T-cell (primary cell): ENCODE results near the gene SACM1L. TPM values are rescaled to one million over a fixed set of nuclear protein-coding genes. Genes with fewer than 3 reads are reported as not detected.
"Not testable (repeated sequence)": the region's sequence is repeated elsewhere in the genome, so short reads cannot be mapped to it uniquely, and the experiment has no call there.

Source experiments
- ATAC-seq, 4 experiments: fragments of 200-7000 bp in 3 of 4; fragments of 150-1000 bp in 1 of 4; cut with Tn5 transposase; replicated peaks in 1 of 4; 1 replicate in 3 of 4; 2 replicates in 1 of 4; pipeline ENCODE4 v1.10.0; 2021; ENCODE audit warnings: moderate library complexity in 3 of 4, mild to moderate bottlenecking in 2 of 4, moderate number of reproducible peaks in 1 of 4
- CTCF ChIA-PET, 2 donors: fragments of 300-600 bp; sonication (Branson Sonifier 250); formaldehyde crosslinking; loops; one replicate each; lab custom pipeline; 2022; ENCODE audit warnings: antibody characterized with exemption in 2 of 2; lab: Charles Lee
- POLR2A ChIA-PET, 2 donors: fragments of 300-600 bp; sonication (Branson Sonifier 250); formaldehyde crosslinking; loops; one replicate each; lab custom pipeline; 2022; ENCODE audit warnings: antibody characterized with exemption in 2 of 2; lab: Charles Lee
- DNase-seq, 35 experiments: peaks; one replicate each; pipeline versions ENCODE4 v3.0.0 to v3.0.0-alpha.2; 2013 to 2023
- H3K27ac ChIP-seq: one replicate; pipeline ENCODE4 v1.5.1; 2013; ENCODE audit warnings: low read length
- H3K27me3 ChIP-seq, 2 experiments: replicated peaks in 1 of 2; 1 replicate in 1 of 2; 2 replicates in 1 of 2; pipeline versions ENCODE4 v1.6.1 to v1.7.0; 2013; ENCODE audit warnings: low read length in 1 of 2, mixed read lengths in 1 of 2; ENCODE audit not compliant: control insufficient read depth in 2 of 2, insufficient read depth in 2 of 2; ENCODE audit errors: extremely low read depth in 1 of 2
- H3K36me3 ChIP-seq, 2 donors: 1 replicate in 1 of 2; 2 replicates in 1 of 2; pipeline versions ENCODE4 v1.6.1 to v1.7.0; 2013; ENCODE audit warnings: low read length in 1 of 2; ENCODE audit not compliant: control insufficient read depth in 2 of 2, insufficient read depth in 1 of 2; ENCODE audit errors: extremely low read depth in 1 of 2
- H3K4me1 ChIP-seq, 2 experiments: 1 replicate in 1 of 2; 2 replicates in 1 of 2; pipeline versions ENCODE4 v1.6.1 to v1.7.0; 2013; ENCODE audit warnings: low read length in 2 of 2, mixed read lengths in 1 of 2; ENCODE audit not compliant: insufficient read depth in 2 of 2, control insufficient read depth in 1 of 2; ENCODE audit errors: extremely low read depth in 1 of 2
- H3K4me3 ChIP-seq, 2 donors: 1 replicate in 1 of 2; 2 replicates in 1 of 2; pipeline versions ENCODE4 v1.5.1 to v1.7.0; 2013; ENCODE audit warnings: mild to moderate bottlenecking in 2 of 2, low read length in 1 of 2, moderate library complexity in 1 of 2; ENCODE audit not compliant: control insufficient read depth in 1 of 2; ENCODE audit errors: extremely low read depth in 1 of 2
- H3K9me3 ChIP-seq: 2 replicates; pipeline ENCODE4 v1.7.0; 2013
- H3K27ac Mint-ChIP-seq, 2 donors: one replicate each; pipeline ENCODE4 v1.8.0; 2020 to 2021; ENCODE audit warnings: mild to moderate bottlenecking in 2 of 2, mixed read lengths in 2 of 2
- H3K27me3 Mint-ChIP-seq, 2 donors: one replicate each; pipeline ENCODE4 v1.8.0; 2021 to 2022; ENCODE audit warnings: mixed read lengths in 2 of 2
- H3K36me3 Mint-ChIP-seq: one replicate; pipeline ENCODE4 v1.8.0; 2021; ENCODE audit warnings: mixed read lengths
- H3K4me1 Mint-ChIP-seq, 3 donors: one replicate each; pipeline ENCODE4 v1.8.0; 2020 to 2022; ENCODE audit warnings: mixed read lengths in 3 of 3, mild to moderate bottlenecking in 1 of 3
- H3K4me3 Mint-ChIP-seq, 3 donors: one replicate each; pipeline ENCODE4 v1.8.0; 2020 to 2022; ENCODE audit warnings: mild to moderate bottlenecking in 3 of 3, mixed read lengths in 3 of 3, moderate library complexity in 3 of 3
- H3K9me3 Mint-ChIP-seq, 3 donors: one replicate each; pipeline ENCODE4 v1.8.0; 2020 to 2022; ENCODE audit warnings: mixed read lengths in 3 of 3
- WGBS: methylation state at CpG from one replicate; pipeline ENCODE4 v1.1.5; 2013; ENCODE audit warnings: missing lambda C conversion rate; ENCODE audit not compliant: insufficient coverage; 5-methylcytosine and 5-hydroxymethylcytosine counted together
- total RNA-seq, 35 experiments: library from RNA in 6 of 35; stranded (reverse) in 6 of 35; fragments of 120-200 nt in 1 of 35; gene quantifications; one replicate each; pipeline versions ENCODE4 v1.2.1 to v1.2.4 and lab custom pipeline; 2013 to 2026

Gene SACM1L
- total RNA-seq, 5 donors from 2014 or later (not counting 1 experiment from before 2014, with no cell fraction given), result 62.8 to 81.5 (median 69.1) TPM

DNA sequence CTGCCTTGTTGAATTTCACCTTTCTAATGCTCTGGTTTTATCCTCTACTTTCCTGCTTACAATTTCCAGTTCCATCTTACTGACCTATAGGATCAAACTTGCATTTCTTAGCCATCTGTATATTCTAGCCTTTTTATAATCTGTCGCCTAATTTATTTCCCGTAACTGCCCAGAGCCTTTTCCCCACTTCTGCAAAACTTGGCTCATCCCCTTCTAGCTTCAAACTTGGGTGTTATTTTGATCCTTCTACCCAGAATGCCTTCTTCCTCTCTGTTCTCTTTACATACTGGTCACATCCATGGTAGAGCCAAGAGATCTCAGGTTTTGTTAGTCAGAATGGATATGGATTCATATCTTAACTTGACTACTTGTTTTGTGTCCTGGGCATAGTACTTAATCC, 2.6 kb downstream of the SACM1L start:
- peaks cover 3% of the 10 kb centered on the region in 2 donors for H3K27me3 Mint-ChIP-seq
- peaks cover 76 to 80% (median 79%) of the 10 kb centered on the region in 3 donors for H3K4me1 Mint-ChIP-seq
- CTCF ChIA-PET, result interaction anchor here (0.5 to 0.7 kb wide), 3 partner anchors 18 to 344 kb away, joined by 3 to 5 read pairs (median 3); no protein-coding TSS in a partner anchor
- H3K4me1 ChIP-seq, result peaks cover 52 to 65% of the 10 kb centered on the region in 2 experiments
- no peaks in the 10 kb centered on the region for H3K9me3 Mint-ChIP-seq
- DNase-seq (no peak), ATAC-seq (no peak)
- H3K9me3 ChIP-seq, result no peaks in the 10 kb centered on the region
- H3K27ac ChIP-seq, result peak overlapping the region; percentile 96
- H3K4me3 Mint-ChIP-seq, result peak overlapping the region; percentile 8 to 73 (median 46)
- H3K36me3 Mint-ChIP-seq, result peaks cover 22% of the 10 kb centered on the region
- H3K36me3 ChIP-seq, result peaks cover 0 to 20% of the 10 kb centered on the region in 2 donors
- WGBS, result no CpG with 5 or more reads among the region's 2 CpGs
- H3K4me3 ChIP-seq, result no peak overlapping the region
- no peaks in the 10 kb centered on the region for H3K27me3 ChIP-seq
- H3K27ac Mint-ChIP-seq, result peak overlapping the region; percentile 98 to 99
- POLR2A ChIA-PET, result interaction anchor here in 1 of 2 donors (0.6 kb wide), 1 partner anchor 32 kb away, joined by 3 read pairs; no protein-coding TSS in a partner anchor

DNA sequence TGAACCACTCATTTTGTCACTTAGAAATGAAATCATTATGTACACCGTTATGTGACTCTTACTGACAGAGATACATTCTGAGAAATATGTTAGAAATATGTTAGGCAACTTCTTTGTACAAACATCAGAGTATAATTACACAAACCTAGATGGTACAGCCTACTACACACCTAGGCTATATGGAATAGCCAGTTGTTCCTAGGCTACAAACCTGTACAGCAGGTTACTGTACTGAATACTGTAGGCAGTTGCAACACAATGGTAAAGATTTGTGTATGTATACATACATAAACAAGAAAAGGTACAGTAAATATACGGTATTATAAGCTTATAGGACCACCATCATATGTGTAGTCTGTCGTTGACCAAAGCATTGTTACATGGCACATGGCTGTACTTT, 3.7 kb downstream of the SACM1L start:
- H3K4me1 Mint-ChIP-seq, result peaks cover 82 to 85% (median 83%) of the 10 kb centered on the region in 3 donors
- H3K27me3 Mint-ChIP-seq, result peaks cover 3% of the 10 kb centered on the region in 2 donors
- peaks cover 27% of the 10 kb centered on the region for H3K36me3 Mint-ChIP-seq
- Histone ChIP-seq H3K9me3 (no peaks in the 10 kb centered on the region), H3K36me3 (peaks cover 0 to 20% of the 10 kb centered on the region in 2 donors), H3K4me3 (no peak overlapping the region), H3K4me1 (peaks cover 57 to 62% of the 10 kb centered on the region in 2 experiments), H3K27ac (peak overlapping the region; percentile 96), H3K27me3 (no peaks in the 10 kb centered on the region)
- POLR2A ChIA-PET, result interaction anchor here (1.0 to 1.4 kb wide), 2 partner anchors 11 to 27 kb away, joined by 4 to 5 read pairs; no protein-coding TSS in a partner anchor
- H3K9me3 Mint-ChIP-seq, result no peaks in the 10 kb centered on the region
- ATAC-seq, result no peak
- CTCF ChIA-PET, result interaction anchor here (0.6 to 2.6 kb wide), 8 partner anchors 12 to 323 kb away, joined by 3 to 22 read pairs (median 6); no protein-coding TSS in a partner anchor
- DNase-seq, result no peak
- H3K27ac Mint-ChIP-seq, result peak overlapping the region; percentile 91 to 96
- peak overlapping the region; percentile 22 to 74 (median 34) for H3K4me3 Mint-ChIP-seq
- WGBS, result no CpG with 5 or more reads among the region's 3 CpGs

DNA sequence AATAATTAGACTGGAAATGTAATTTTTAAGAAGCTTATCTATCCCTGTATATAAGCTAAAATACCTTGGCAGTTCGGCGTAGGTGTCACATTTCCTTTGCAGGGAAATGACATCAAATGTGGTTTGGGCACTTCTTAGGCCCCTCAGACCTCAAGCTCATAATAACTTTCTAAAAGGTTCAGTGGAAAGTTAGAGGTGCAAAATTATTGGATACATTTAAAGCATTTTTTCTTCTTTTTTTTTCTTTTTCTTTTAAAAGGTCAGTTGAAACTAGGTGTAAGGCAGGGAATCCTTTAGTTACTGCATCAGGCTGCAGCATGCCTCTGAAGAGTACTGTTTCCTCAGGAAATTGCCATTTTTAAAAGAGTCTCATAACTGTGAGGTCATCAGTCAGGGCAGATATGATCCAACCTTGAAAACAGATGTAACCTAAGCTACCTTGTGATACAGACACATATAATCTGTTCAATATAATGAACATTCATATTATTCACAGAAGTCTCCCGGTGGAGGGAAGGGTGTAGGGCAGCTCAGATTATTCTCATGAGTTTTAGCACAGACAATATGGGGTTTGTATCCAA, 4.8 kb downstream of the SACM1L start:
- H3K27me3 ChIP-seq, result no peaks in the 10 kb centered on the region
- CTCF ChIA-PET, result interaction anchor here (0.6 to 2.6 kb wide), 15 partner anchors 9 to 182 kb away, joined by 3 to 22 read pairs (median 5); no protein-coding TSS in a partner anchor
- no peak overlapping the region for H3K4me3 ChIP-seq
- H3K4me3 Mint-ChIP-seq, result peak overlapping the region; percentile 34 to 74 (median 61)
- POLR2A ChIA-PET, result interaction anchor here (0.5 to 1.4 kb wide), 6 partner anchors 9 to 34 kb away, joined by 3 to 7 read pairs (median 4); no protein-coding TSS in a partner anchor
- H3K4me1 Mint-ChIP-seq, result peaks cover 79 to 81% (median 80%) of the 10 kb centered on the region in 3 donors
- ATAC-seq, result peak; percentile 12 to 77 (median 23)
- peak overlapping the region; percentile 96 for H3K27ac ChIP-seq
- WGBS, result no CpG with 5 or more reads among the region's 3 CpGs
- peaks cover 1% of the 10 kb centered on the region in 2 donors for H3K27me3 Mint-ChIP-seq
- peak in 28 of 35 experiments; percentile 12 to 82 (median 35) for DNase-seq
- H3K9me3 Mint-ChIP-seq, result no peaks in the 10 kb centered on the region
- H3K9me3 ChIP-seq, result no peaks in the 10 kb centered on the region
- H3K4me1 ChIP-seq, result peaks cover 58 to 62% of the 10 kb centered on the region in 2 experiments
- H3K27ac Mint-ChIP-seq, result peak overlapping the region; percentile 91 to 96
- peaks cover 0 to 20% of the 10 kb centered on the region in 2 donors for H3K36me3 ChIP-seq
- peaks cover 24% of the 10 kb centered on the region for H3K36me3 Mint-ChIP-seq

DNA sequence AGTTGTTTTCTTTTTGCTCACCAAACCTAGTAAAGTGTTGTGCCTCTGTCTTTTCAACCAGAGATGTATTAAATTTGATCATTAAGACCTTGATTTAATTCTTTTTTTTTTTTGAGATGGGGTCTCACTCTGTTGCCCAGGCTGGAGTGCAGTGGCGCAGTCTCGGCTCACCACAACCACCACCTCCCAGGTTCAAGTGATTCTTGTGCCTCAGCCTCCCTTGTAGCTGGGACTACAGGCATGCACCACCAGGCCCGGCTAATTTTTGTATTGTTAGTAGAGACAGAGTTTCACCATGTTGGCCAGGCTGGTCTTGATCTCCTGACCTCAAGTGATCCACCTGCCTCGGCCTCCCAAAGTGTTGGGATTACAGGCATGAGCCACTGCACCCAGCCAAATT, 6.0 kb downstream of the SACM1L start:
- ChIA-PET POLR2A (interaction anchor here in 1 of 2 donors (0.5 kb wide), 1 partner anchor 35 kb away, joined by 9 read pairs; no protein-coding TSS in a partner anchor), CTCF (interaction anchor here (0.5 to 2.6 kb wide), 2 partner anchors 31 to 35 kb away, joined by 3 to 22 read pairs; no protein-coding TSS in a partner anchor)
- Histone ChIP-seq H3K36me3 (peaks cover 0 to 20% of the 10 kb centered on the region in 2 donors), H3K4me1 (peaks cover 58 to 62% of the 10 kb centered on the region in 2 experiments), H3K27ac (peak overlapping the region; percentile 96)
- not testable (repeated sequence) for H3K9me3 Mint-ChIP-seq, H3K9me3 ChIP-seq, H3K4me3 ChIP-seq, DNase-seq, H3K27me3 ChIP-seq, H3K27me3 Mint-ChIP-seq, ATAC-seq
- Mint-ChIP-seq H3K4me3 (peak overlapping the region in 2 of 3 donors; percentile 61 to 74), H3K36me3 (peaks cover 23% of the 10 kb centered on the region), H3K27ac (peak overlapping the region; percentile 91 to 96), H3K4me1 (peaks cover 85 to 86% (median 86%) of the 10 kb centered on the region in 3 donors)
- 60% methylated on average over 1 of the region's 4 CpGs for WGBS

DNA sequence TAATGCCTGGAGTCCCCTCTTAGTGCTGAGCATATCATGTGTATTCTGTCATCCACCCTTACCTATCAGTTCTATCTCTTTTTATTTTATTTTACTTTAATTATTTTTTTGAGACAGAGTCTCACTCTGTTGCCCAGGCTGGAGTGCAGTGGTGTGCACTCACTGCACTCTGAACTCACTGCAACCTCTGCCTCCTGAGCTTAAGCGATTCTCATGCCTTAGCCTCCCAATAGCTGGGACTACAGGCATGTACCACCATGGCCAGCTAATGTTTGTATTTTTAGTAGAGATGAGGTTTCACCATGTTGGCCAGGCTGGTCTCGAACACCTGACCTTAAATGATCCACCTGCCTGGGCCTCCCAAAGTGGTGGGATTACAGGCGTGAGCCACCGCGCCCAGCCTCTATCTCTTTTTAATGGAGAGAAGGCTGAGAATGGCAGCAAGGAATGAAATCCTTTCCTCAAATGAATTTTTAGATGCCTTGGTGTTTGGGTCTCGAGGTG, 11.4 kb downstream of the SACM1L start:
- H3K36me3 ChIP-seq, result peaks cover 0 to 11% of the 10 kb centered on the region in 2 donors
- H3K4me1 ChIP-seq, result peaks cover 16 to 23% of the 10 kb centered on the region in 2 experiments
- Mint-ChIP-seq H3K27ac (no peak overlapping the region), H3K4me1 (peaks cover 67 to 70% (median 68%) of the 10 kb centered on the region in 3 donors), H3K36me3 (peaks cover 34% of the 10 kb centered on the region), H3K4me3 (no peak overlapping the region), H3K27me3 (no peaks in the 10 kb centered on the region), H3K9me3 (no peaks in the 10 kb centered on the region)
- ChIA-PET CTCF (interaction anchor here in 1 of 2 donors (2.0 kb wide), 1 partner anchor 41 kb away, joined by 7 read pairs; no protein-coding TSS in a partner anchor), POLR2A (interaction anchor here in 1 of 2 donors (0.6 kb wide), 1 partner anchor 257 kb away, joined by 7 read pairs; no protein-coding TSS in a partner anchor)
- H3K27ac ChIP-seq, result no peak overlapping the region
- WGBS, result no CpG with 5 or more reads among the region's 6 CpGs
- no peaks in the 10 kb centered on the region for H3K9me3 ChIP-seq
- DNase-seq (no peak), ATAC-seq (no peak)
- no peaks in the 10 kb centered on the region for H3K27me3 ChIP-seq
- no peak overlapping the region for H3K4me3 ChIP-seq
